ENCODE data around the gene OSBPL6.

DNA sequence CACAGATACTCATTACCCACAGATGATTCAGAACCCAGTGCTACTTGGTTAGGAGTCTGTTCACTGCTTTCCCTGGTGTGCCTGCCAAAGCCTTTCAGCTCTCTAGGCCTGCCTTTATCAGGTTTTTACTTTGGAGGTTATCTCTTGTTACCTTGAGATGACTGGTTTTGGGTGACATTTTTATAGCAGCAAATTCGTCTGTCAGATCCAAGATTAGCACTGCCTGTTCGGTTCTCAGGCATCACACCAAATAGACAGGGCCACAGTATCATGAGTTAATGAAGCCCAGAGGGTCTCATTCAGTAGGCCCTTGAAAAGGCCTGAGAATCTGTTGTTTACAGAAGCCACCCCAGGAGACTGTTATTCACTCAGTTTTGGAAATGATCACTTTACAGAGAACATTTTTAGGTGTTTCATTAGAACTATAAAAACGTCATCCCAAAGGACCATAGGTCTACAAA, 121.2 kb downstream of the OSBPL6 start:
- TF ChIP-seq, protein P1, sequence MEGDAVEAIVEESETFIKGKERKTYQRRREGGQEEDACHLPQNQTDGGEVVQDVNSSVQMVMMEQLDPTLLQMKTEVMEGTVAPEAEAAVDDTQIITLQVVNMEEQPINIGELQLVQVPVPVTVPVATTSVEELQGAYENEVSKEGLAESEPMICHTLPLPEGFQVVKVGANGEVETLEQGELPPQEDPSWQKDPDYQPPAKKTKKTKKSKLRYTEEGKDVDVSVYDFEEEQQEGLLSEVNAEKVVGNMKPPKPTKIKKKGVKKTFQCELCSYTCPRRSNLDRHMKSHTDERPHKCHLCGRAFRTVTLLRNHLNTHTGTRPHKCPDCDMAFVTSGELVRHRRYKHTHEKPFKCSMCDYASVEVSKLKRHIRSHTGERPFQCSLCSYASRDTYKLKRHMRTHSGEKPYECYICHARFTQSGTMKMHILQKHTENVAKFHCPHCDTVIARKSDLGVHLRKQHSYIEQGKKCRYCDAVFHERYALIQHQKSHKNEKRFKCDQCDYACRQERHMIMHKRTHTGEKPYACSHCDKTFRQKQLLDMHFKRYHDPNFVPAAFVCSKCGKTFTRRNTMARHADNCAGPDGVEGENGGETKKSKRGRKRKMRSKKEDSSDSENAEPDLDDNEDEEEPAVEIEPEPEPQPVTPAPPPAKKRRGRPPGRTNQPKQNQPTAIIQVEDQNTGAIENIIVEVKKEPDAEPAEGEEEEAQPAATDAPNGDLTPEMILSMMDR (conservative IDR thresholded peaks at IDR 0.05 in 1 of 2, IDR thresholded peaks at IDR 0.05 in 1 of 2; ENCODE audit: extremely low read depth in 1 of 2, insufficient read depth in 1 of 2, low read depth in 1 of 2, low read length in 2 of 2): no peak
- no peak for TF ChIP-seq EZH2 (IDR thresholded peaks at IDR 0.05; ENCODE audit: borderline replicate concordance, low read length)
